SU-DHL-6 (cell line): ENCODE measurements around the gene NCAM2.

Experiments used
- H2AFZ ChIP-seq: fragments of 200-600 bp; sonication (generic); 2 replicates; pipeline ENCODE4 v1.6.1; 2014; ENCODE audit warnings: low read depth, mild to moderate bottlenecking, moderate library complexity, mixed read lengths, antibody characterized with exemption, low read length; ENCODE audit not compliant: severe bottlenecking
- H3F3A ChIP-seq: fragments of 200-600 bp; shearing (Covaris generic); 2 replicates; pipeline ENCODE4 v1.6.0; 2016; ENCODE audit warnings: antibody characterized with exemption, mild to moderate bottlenecking; ENCODE audit not compliant: insufficient read depth
- H3K27ac ChIP-seq: fragments of 200-600 bp; sonication (generic); 2 replicates; pipeline ENCODE4 v1.5.1; 2016; ENCODE audit warnings: low read depth, mild to moderate bottlenecking, low read length, moderate library complexity, mixed read lengths
- H3K27me3 ChIP-seq: fragments of 200-600 bp; sonication (generic), shearing (Covaris generic); 2 replicates; pipeline ENCODE4 v1.6.0; 2014; ENCODE audit warnings: mild to moderate bottlenecking, low read length
- H3K36me3 ChIP-seq: fragments of 200-600 bp; sonication (generic); 2 replicates; pipeline ENCODE4 v1.6.1; 2014; ENCODE audit warnings: mild to moderate bottlenecking, low read length, mixed read lengths
- H3K4me2 ChIP-seq: fragments of 300-600, 200-600 bp; shearing (Covaris generic), sonication (generic); 2 replicates; pipeline ENCODE4 v1.6.0; 2014; ENCODE audit warnings: low read length, low read depth, mild to moderate bottlenecking; ENCODE audit not compliant: poor library complexity, severe bottlenecking
- H3K4me3 ChIP-seq: fragments of 200-600 bp; sonication (generic); 2 replicates; pipeline ENCODE4 v1.5.1; 2014; ENCODE audit warnings: antibody characterized with exemption, low read length, mild to moderate bottlenecking, mixed read lengths; ENCODE audit not compliant: insufficient read depth, poor library complexity, severe bottlenecking
- H3K79me2 ChIP-seq: fragments of 200-600 bp; sonication (generic); 2 replicates; pipeline ENCODE4 v1.6.1; 2014; ENCODE audit warnings: mild to moderate bottlenecking, low read length, moderate library complexity; ENCODE audit not compliant: insufficient read depth
- H3K9ac ChIP-seq: fragments of 200-600 bp; sonication (generic); 2 replicates; pipeline ENCODE4 v1.7.0; 2014; ENCODE audit warnings: mild to moderate bottlenecking, low read length
- H3K9me2 ChIP-seq: fragments of 200-600 bp; sonication (generic); replicated peaks from 2 replicates; pipeline ENCODE4 v1.6.1; 2014; ENCODE audit warnings: low read length; ENCODE audit not compliant: insufficient read depth
- H3K9me3 ChIP-seq: fragments of 200-600 bp; sonication (generic); 2 replicates; pipeline ENCODE4 v1.6.1; 2014; ENCODE audit warnings: low read length, mixed read lengths; ENCODE audit not compliant: insufficient read depth
- H4K20me1 ChIP-seq: fragments of 200-600 bp; sonication (generic); 2 replicates; pipeline ENCODE4 v1.6.1; 2014; ENCODE audit warnings: low read depth, mild to moderate bottlenecking, antibody characterized with exemption, low read length, moderate library complexity, mixed read lengths
- EZH2phosphoT487 ChIP-seq: fragments of 200-600 bp; sonication (generic), shearing (Covaris generic); conservative IDR thresholded peaks from 2 replicates; pipeline ENCODE4 v1.6.1; 2018; ENCODE audit warnings: mild to moderate bottlenecking, antibody characterized with exemption, low read length, moderate library complexity, mixed read lengths
- TF ChIP-seq, protein P1 (sequence below): fragments of 200-600 bp; sonication (generic); IDR thresholded peaks from one replicate; pipeline ENCODE4 v1.5.1; 2017; ENCODE audit warnings: antibody characterized with exemption, mild to moderate bottlenecking, low read length, moderate library complexity; ENCODE audit not compliant: insufficient read depth, poor library complexity, severe bottlenecking

NCAM2 gene

DNA sequence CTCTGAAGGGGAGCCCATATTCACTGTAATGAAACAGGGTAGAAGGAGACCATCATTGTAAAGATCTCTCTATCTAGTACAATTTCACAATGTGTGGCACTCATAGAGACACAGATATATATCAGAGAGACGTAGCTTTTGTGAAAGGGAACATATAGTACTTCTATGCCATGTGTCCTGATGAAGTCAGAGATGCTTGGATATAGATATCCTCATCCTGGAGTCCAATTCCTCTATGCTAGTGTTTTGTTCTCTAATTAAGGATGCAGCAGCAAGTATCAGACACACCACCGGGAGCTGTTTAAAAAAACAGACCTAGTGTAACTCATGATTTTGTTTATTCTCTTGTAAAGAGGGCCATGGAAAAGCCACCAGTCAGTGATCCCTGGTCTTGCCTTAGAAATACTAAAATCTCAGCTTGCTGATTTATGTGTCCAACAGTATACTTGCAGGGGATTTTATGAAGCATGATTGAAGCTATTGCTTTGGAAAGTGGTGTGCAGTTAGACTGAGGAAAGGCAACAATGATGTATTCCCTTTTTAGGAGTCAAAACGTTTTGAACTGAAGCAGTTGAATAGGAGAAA, 2.5 kb downstream of the NCAM2 start:
- Histone ChIP-seq H3K9ac (no peak overlapping the region), H3K9me3 (no peaks in the 10 kb centered on the region), H3K27me3 (no peaks in the 10 kb centered on the region), H3F3A (no peaks in the 10 kb centered on the region), H3K4me3 (no peak overlapping the region), H4K20me1 (no peaks in the 10 kb centered on the region), H3K27ac (no peak overlapping the region), H3K9me2 (no peaks in the 10 kb centered on the region), H3K36me3 (no peaks in the 10 kb centered on the region), H3K4me2 (no peak overlapping the region), H3K79me2 (no peaks in the 10 kb centered on the region), H2AFZ (peak overlapping the region; percentile 85)
- TF ChIP-seq EZH2phosphoT487, result no peak
- TF ChIP-seq, protein P1, sequence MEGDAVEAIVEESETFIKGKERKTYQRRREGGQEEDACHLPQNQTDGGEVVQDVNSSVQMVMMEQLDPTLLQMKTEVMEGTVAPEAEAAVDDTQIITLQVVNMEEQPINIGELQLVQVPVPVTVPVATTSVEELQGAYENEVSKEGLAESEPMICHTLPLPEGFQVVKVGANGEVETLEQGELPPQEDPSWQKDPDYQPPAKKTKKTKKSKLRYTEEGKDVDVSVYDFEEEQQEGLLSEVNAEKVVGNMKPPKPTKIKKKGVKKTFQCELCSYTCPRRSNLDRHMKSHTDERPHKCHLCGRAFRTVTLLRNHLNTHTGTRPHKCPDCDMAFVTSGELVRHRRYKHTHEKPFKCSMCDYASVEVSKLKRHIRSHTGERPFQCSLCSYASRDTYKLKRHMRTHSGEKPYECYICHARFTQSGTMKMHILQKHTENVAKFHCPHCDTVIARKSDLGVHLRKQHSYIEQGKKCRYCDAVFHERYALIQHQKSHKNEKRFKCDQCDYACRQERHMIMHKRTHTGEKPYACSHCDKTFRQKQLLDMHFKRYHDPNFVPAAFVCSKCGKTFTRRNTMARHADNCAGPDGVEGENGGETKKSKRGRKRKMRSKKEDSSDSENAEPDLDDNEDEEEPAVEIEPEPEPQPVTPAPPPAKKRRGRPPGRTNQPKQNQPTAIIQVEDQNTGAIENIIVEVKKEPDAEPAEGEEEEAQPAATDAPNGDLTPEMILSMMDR, result no peak

DNA sequence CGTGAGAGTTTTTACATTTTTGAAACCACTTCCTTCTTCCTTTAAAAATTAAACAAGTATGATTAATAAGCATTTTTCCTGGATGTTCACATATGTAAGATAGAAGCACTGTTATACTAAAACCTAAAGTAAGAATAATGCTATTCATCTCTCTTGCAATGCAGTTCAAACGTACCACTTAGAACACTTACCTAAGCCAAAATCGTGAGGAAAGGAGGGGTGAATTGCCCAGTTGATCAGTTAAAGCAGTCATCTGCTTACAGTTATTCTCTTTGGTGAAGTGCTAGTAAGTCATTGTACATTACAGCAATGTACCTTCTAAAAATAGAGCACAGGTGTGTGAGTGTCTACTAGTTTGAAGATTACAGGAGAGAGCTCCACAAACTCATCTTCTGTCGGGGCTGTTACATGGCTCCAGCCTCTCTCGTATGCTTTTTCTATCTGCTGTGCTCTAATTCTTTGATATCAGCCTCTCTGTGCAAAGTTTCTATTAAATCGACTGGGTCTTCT, 3.4 kb downstream of the NCAM2 start:
- Histone ChIP-seq H2AFZ (peak overlapping the region; percentile 85), H3K4me3 (no peak overlapping the region), H3K27ac (no peak overlapping the region), H3K9me3 (no peaks in the 10 kb centered on the region), H3K79me2 (no peaks in the 10 kb centered on the region), H4K20me1 (no peaks in the 10 kb centered on the region), H3K9ac (0 out of 2 replicates have a peak overlapping the region, but pooled peaks have one; percentile 3), H3K27me3 (no peaks in the 10 kb centered on the region), H3K4me2 (peak overlapping the region; percentile 40), H3K9me2 (no peaks in the 10 kb centered on the region), H3F3A (no peaks in the 10 kb centered on the region), H3K36me3 (no peaks in the 10 kb centered on the region)
- TF ChIP-seq EZH2phosphoT487, result no peak
- TF ChIP-seq, protein P1, result no peak

DNA sequence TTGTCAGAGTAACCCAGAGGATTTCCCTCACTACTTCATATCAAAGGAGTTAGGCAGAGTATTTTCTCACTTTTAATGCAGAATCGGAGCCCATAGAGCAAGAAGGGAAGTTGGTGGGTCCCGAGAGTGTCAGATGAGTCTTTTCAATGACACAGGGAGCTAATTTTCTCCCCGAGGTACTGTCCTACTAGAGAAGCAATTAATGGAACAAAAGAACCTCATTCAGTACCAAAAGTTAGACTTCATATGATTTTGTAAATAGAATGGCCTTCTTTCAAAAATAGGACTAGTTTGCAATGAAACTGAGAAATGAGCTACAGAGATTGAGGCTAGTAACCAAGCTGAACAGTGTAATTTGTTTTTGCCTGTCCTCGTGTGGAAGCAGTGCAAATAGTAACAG, 3.9 kb downstream of the NCAM2 start:
- no peaks in the 10 kb centered on the region for H3K79me2 ChIP-seq
- H3K9me3 ChIP-seq, result no peaks in the 10 kb centered on the region
- H3K27ac ChIP-seq, result no peak overlapping the region
- H3K9me2 ChIP-seq, result no peaks in the 10 kb centered on the region
- H3K4me3 ChIP-seq, result no peak overlapping the region
- H3K4me2 ChIP-seq, result peak overlapping the region; percentile 40
- no peaks in the 10 kb centered on the region for H3K27me3 ChIP-seq
- no peaks in the 10 kb centered on the region for H3F3A ChIP-seq
- no peaks in the 10 kb centered on the region for H3K36me3 ChIP-seq
- no peaks in the 10 kb centered on the region for H4K20me1 ChIP-seq
- no peak for TF ChIP-seq EZH2phosphoT487
- TF ChIP-seq, protein P1, result no peak
- H2AFZ ChIP-seq, result peak overlapping the region; percentile 85
- 0 out of 2 replicates have a peak overlapping the region, but pooled peaks have one; percentile 3 for H3K9ac ChIP-seq
